Measurements from ENCODE around the gene TAF6. TPM values are rescaled to one million over a fixed set of nuclear protein-coding genes. Genes with fewer than 3 reads are reported as not detected.
A peak's percentile ranks its signal among the peaks of the same experiment; 100 is the strongest.
"Not testable (repeated sequence)": the region's sequence is repeated elsewhere in the genome, so short reads cannot be mapped to it uniquely, and the experiment has no call there.

Gene TAF6
- total RNA-seq, 1 donor from 2014 or later, result 80.5 TPM

DNA sequence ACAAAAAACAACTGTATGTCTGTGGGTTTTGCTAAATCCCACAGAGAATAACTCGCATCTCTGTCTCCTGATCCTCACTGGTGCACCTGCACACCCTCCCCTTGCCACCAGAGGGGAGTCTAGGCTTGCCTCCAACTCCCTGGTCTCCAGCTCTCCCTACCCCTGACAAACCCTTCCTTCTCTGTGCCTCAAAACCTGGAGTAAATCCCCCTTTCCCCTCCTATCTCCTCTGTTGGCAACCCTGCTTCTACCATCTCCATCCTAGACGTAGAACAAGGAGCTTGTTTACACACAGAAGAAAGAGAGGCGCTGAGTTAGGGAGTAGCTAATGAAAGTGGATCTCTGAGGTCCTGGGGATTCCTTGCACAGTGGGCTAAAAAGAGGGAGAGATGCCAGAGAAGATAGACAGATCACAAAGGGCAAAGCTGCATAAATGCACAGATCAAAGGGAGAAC, 13.6 kb upstream of the TAF6 start:
- Histone ChIP-seq H3K4me3 (ENCODE audit: low read depth, low read length) (no peak overlapping the region), H3K27me3 (ENCODE audit: control insufficient read depth, insufficient read depth, low read length) (no peaks in the 10 kb centered on the region), H3K36me3 (ENCODE audit: control insufficient read depth, insufficient read depth, low read length) (no peaks in the 10 kb centered on the region)
- DNase-seq (ENCODE audit: low read depth), result no peak
- peak; percentile 94 for TF ChIP-seq CTCF (IDR thresholded peaks at IDR 0.05; ENCODE audit: insufficient read depth, low read length, poor library complexity, severe bottlenecking)

DNA sequence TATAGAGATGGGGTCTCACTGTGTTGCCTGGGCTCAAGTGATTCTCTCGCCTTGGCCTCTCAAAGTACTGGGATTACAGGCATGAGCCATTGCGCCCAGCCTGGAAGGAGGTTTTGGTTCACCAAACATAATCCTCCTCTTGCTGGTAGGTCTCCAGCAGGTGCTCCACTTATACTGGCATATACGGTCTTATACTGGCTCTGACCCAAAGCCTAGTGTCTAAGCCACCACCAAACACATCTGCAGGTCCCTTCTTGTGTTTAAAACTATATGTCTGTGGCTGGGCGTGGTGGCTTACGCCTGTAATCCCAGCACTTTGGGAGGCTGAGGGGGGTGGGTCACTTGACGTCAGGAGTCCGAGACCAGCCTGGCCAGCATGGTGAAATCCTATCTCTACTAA, 13.0 kb upstream of the TAF6 start:
- no peaks in the 10 kb centered on the region for H3K36me3 ChIP-seq (ENCODE audit: control insufficient read depth, insufficient read depth, low read length)
- DNase-seq (ENCODE audit: low read depth), result no peak
- no peak overlapping the region for H3K4me3 ChIP-seq (ENCODE audit: low read depth, low read length)
- TF ChIP-seq CTCF (IDR thresholded peaks at IDR 0.05; ENCODE audit: insufficient read depth, low read length, poor library complexity, severe bottlenecking), result no peak
- H3K27me3 ChIP-seq (ENCODE audit: control insufficient read depth, insufficient read depth, low read length), result no peaks in the 10 kb centered on the region

- DNase-seq (ENCODE audit: low read depth), result no peak
- TF ChIP-seq CTCF (IDR thresholded peaks at IDR 0.05; ENCODE audit: insufficient read depth, low read length, poor library complexity, severe bottlenecking), result peak; percentile 83
- no peak overlapping the region for H3K4me3 ChIP-seq (ENCODE audit: low read depth, low read length)
- H3K36me3 ChIP-seq (ENCODE audit: control insufficient read depth, insufficient read depth, low read length), result no peaks in the 10 kb centered on the region
- H3K27me3 ChIP-seq (ENCODE audit: control insufficient read depth, insufficient read depth, low read length), result no peaks in the 10 kb centered on the region
Observed at GRCh38 chr7:100130608-100131453, 11.7 kb upstream of the TAF6 start.

DNA sequence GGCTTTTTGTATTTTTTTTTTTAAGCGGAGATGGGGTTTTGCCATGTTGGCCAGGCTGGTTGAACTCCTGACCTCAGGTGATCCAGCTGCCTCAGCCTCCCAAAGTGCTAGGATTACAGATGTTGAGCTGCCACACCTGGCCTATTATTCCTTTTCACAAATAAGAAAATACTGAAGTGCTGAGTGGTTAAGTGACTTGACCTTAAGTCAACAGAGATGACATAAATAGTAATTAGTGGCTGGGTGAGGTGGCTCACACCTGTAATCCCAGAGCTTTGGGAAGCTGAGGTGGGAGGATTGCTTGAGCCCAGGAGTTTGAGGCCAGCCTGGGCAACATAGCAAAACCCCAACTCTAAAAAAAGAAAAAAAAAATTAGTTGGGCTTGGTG, 11.1 kb upstream of the TAF6 start:
- not testable (repeated sequence) for H3K27me3 ChIP-seq (ENCODE audit: control insufficient read depth, insufficient read depth, low read length); H3K4me3 ChIP-seq (ENCODE audit: low read depth, low read length); DNase-seq (ENCODE audit: low read depth); H3K36me3 ChIP-seq (ENCODE audit: control insufficient read depth, insufficient read depth, low read length)

GRCh38 chr7:100128637-100128963, 9.4 kb upstream of the TAF6 start:
- no peak for DNase-seq (ENCODE audit: low read depth)
- Histone ChIP-seq H3K27me3 (ENCODE audit: control insufficient read depth, insufficient read depth, low read length) (no peaks in the 10 kb centered on the region), H3K36me3 (ENCODE audit: control insufficient read depth, insufficient read depth, low read length) (no peaks in the 10 kb centered on the region), H3K4me3 (ENCODE audit: low read depth, low read length) (no peak overlapping the region)
- no peak for TF ChIP-seq CTCF (IDR thresholded peaks at IDR 0.05; ENCODE audit: insufficient read depth, low read length, poor library complexity, severe bottlenecking)

GRCh38 chr7:100127866-100128636, 8.9 kb upstream of the TAF6 start:
- Histone ChIP-seq H3K36me3 (ENCODE audit: control insufficient read depth, insufficient read depth, low read length) (no peaks in the 10 kb centered on the region), H3K4me3 (ENCODE audit: low read depth, low read length) (peak overlapping the region; percentile 64), H3K27me3 (ENCODE audit: control insufficient read depth, insufficient read depth, low read length) (no peaks in the 10 kb centered on the region)
- no peak for TF ChIP-seq CTCF (IDR thresholded peaks at IDR 0.05; ENCODE audit: insufficient read depth, low read length, poor library complexity, severe bottlenecking)
- DNase-seq (ENCODE audit: low read depth), result no peak

Data from kidney epithelial cell (primary cell).